Stimulated activated CD8-positive, alpha-beta memory T cell treated with anti-CD3 and anti-CD28 coated beads, Interleukin-4, amount 100 ng/mL, for 1 hour (primary cell): Measurements from ENCODE around the gene SLC10A3.
A peak's percentile ranks its signal among the peaks of the same experiment; 100 is the strongest.

Experiments used
- DNase-seq, 2 donors: peaks; one replicate each; pipeline ENCODE4 v3.0.0-alpha.2; 2020; ENCODE audit warnings: low read depth in 2 of 2, low spot score in 1 of 2

Gene SLC10A3, protein sequence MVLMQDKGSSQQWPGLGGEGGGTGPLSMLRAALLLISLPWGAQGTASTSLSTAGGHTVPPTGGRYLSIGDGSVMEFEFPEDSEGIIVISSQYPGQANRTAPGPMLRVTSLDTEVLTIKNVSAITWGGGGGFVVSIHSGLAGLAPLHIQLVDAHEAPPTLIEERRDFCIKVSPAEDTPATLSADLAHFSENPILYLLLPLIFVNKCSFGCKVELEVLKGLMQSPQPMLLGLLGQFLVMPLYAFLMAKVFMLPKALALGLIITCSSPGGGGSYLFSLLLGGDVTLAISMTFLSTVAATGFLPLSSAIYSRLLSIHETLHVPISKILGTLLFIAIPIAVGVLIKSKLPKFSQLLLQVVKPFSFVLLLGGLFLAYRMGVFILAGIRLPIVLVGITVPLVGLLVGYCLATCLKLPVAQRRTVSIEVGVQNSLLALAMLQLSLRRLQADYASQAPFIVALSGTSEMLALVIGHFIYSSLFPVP

GRCh38 chrX:154490414-154491083 is at the start of gene SLC10A3:
Gene SLC10A3 (minus strand): TSS chrX:154490629. CDS start chrX:154488940, 1,689 bp downstream.
- DNase-seq: peak; percentile 46 to 75

DNA sequence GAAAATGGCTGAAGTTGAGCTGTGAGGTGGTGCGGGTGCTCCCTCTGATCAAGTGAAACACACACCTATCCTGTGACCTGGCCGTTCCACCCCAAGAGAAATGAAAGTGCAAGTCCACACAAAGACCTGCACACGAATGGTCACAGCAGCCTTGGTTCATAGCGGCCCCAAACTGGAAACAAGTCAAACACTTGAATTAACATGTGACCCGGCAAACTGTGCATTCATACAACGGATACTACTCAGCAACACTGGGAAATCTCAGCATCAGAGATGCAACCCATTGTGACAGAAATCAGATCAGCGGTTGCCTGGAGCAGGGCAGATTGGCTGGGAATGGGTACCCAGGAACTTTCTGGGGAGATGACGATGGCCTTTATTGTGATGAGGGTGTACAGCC is 48.6 kb upstream of the SLC10A3 start:
- no peak for DNase-seq

DNA sequence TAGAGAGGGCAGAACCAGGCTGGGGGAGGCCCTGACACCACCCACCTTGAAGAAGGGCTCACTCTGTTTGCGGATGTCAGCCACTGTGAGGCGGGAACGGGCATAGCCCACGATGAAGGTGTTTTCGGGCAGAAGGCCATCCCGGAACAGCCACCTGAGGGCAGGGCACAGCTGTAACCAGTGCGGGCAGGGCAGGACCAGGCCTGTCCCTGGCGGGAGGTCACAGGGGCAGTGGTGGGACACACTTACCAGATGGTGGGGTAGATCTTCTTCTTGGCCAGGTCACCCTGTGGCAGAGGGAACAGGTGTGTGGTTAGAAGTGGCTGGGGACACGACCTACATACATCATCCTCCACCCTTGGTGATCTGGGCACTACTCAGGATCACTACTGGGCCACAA is 45.5 kb upstream of the SLC10A3 start:
- no peak for DNase-seq

GRCh38 chrX:154534526-154535322 is 44.3 kb upstream of the SLC10A3 start:
- peak; percentile 75 for DNase-seq

DNA sequence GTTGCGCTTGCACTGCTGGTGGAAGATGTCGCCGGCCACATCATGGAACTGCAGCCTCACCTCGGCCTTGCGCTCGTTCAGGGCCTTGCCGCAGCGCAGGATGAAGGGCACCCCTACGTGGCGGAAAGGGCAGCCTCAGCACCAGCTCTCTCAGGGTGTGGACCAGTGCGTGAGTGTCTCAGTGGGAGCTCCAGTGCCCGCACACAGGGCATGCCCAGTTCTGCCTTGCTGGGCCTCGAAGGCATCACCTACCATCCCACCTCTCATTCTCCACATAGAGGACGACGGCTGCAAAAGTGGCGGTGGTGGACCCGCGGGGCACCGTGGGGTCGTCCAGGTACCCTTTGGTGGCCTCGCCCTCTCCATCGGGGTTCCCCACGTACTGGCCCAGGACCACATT is 42.3 kb upstream of the SLC10A3 start:
- DNase-seq: no peak

- no peak for DNase-seq
Observed at GRCh38 chrX:154531626-154532025, 41.2 kb upstream of the SLC10A3 start.

DNA sequence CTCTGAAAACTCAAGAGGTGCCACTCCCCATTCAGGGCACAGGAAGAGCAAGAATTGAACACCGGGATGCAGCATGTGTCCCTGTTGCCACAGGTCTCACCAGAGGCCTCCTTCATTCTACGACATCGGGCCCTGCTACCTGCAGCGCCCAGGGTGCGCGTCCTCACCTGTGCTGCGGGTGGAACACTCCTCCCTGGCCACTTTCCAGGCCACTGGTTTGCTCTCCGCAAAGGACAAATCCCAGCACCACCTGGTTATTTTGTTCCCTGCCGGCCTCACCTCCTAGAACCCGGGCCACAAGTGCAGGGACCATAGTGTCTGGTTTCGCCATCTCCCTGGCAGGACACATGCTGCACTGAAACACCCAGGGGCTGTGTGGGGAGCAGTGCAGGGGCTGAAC is 39.9 kb upstream of the SLC10A3 start:
- DNase-seq: no peak

- DNase-seq: no peak
Observed at GRCh38 chrX:154529206-154529612, 38.8 kb upstream of the SLC10A3 start.

- DNase-seq: no peak
Observed at GRCh38 chrX:154526901-154527675, 36.7 kb upstream of the SLC10A3 start.

- no peak for DNase-seq
Observed at GRCh38 chrX:154525606-154526490, 35.4 kb upstream of the SLC10A3 start.

GRCh38 chrX:154519389-154519788 is 29.0 kb upstream of the SLC10A3 start:
- no peak for DNase-seq

- DNase-seq: no peak
Observed at GRCh38 chrX:154517101-154517781, 26.8 kb upstream of the SLC10A3 start.

- DNase-seq: no peak
Observed at GRCh38 chrX:154516656-154517100, 26.2 kb upstream of the SLC10A3 start.

- peak; percentile 80 to 86 for DNase-seq
Observed at GRCh38 chrX:154515966-154516655, 25.7 kb upstream of the SLC10A3 start, which contains the start of gene FAM3A. Gene FAM3A (minus strand): TSS chrX:154516232. CDS start chrX:154515772, 460 bp downstream.

GRCh38 chrX:154515090-154515965 is 24.9 kb upstream of the SLC10A3 start:
- no peak for DNase-seq

GRCh38 chrX:154513716-154514115 is 23.3 kb upstream of the SLC10A3 start:
- no peak for DNase-seq

DNA sequence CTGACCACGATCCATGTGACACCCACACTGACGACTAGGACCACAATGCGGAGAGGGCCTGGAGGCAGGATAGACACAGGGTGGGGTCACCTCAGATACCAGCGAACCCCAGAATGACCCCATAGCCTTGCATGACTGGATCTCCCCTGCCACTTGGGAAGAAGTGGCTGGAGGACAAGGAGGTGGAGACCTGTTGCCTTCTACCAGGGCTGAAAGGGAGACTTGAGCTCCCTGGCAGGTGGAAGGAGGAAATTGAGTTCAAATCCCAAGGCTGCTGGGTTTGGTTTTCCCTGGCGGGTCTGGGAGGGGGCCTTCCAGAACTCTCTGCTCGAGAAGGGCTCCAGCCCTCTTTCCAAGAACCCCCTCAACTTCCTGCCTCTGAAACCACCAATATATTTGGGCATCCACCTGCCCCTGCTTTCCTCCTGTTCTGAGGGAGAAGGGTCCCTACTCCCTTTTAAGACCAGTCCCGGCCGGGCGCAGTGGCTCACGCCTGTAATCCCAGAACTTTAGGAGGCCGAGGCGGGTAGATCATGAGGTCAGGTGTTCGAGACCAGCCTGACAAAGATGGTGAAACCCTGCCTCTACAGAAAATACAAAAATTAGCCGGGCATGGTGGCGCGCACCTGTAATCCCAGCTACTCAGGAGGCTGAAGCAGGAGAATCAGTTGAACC is 22.6 kb upstream of the SLC10A3 start:
- no peak for DNase-seq
